ENCODE measurements around the gene MID1.

The MID1 gene

DNA sequence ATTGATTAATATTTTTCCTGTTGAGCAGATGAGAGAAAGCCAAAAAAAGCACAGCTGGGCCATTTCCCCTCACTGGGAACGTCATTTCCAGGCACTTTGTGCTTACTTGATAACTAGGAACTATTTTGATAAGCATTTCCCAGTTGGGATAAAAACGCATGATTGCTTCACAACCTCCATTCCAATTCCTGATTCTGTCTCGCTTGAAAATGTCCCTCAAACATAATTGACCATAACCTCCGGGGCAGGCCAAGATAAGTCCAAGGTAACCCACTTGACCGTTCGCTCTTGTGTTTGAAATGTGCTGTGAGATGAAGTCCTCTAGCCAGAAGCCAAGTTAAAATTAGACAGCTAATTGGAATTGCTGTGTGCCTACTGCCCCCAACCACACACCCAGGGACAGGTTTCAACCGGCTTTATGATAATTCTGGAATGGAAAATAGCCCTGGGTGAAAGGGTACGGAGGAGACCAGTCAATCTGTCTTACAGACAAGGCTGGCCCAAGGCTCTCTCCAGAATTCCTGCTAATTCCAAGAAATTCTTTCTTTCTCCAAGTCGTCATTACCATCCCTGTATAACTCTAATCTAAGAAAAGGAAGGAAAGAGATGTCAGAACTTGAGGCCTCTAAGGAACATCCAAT lies 137.1 kb downstream of the MID1 start:
- DNase-seq, result no peak

DNA sequence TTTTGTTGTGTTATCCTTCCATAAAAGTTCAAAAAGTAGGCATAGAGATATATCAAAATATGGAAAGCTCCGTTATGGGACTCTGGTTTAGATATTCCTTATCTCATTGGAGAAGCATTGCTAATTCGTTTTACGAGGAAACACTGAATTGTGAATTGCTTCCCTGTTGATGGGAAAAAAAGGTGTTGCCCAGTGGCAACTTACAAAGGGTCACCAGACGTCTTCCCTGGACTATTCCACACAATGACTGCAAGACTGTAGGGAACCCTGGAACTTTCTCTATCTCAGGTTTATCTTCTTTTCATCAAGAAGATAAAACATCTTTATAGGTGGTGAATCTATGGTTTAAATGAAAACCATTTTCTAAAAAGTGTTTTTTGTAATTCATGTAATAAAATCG lies 137.7 kb downstream of the MID1 start:
- no peak for DNase-seq

DNA sequence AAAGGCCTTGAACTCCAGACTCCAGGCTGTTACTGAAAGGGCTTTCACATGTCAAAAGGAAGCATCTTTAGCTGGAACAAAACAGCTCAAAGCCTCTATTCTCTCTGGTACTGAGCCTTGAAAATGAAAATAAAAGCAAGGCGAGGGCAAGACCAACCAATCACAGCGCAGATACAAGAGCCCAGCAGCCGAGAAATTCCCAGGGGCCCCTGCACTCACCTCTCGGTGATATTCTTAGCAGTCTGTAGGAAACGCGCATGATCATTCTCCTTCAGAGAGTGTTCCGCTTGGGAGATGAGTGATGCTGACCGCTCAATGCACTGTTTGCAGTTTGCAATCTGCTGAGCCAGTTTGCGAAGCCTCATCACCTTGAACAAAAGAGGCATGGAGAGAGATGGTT lies 138.1 kb downstream of the MID1 start:
- DNase-seq, result no peak

DNA sequence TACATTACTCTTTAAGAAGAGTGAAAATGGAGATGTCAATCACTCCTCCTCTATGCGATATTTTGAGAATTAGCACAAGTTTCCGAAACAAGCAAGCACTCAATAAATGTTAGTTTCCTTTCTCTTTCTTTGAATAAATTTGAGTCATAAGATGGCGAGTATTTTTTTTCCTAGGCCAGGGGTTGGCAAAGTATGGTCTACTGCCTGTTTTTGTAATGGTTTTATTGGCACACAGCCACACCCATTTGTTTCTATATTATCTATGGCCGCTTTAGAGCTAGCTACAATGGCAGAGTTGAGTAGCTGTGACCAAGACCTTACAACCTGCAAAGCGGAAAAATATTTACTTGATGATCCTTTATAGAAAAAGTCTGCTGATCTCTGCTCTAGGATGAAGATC lies 139.5 kb downstream of the MID1 start:
- DNase-seq, result no peak

DNA sequence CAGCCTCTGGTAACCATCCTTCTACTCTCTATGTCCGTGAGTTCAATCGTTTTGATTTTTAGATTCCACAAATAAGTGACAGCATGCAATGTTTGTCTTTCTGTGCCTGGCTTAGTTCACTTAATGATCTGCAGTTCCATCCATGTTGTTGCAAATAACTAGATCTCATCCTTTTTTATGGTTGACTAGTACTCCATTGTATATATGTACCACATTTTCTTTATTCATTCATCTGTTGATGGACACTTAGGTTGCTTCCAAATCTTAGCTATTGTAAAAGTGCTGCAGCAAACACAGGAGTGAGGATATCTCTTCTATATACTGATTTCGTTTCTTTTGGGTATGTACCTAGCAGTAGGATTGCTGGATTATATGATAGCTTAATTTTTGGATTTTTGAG lies 140.9 kb downstream of the MID1 start:
- DNase-seq, result no peak

DNA sequence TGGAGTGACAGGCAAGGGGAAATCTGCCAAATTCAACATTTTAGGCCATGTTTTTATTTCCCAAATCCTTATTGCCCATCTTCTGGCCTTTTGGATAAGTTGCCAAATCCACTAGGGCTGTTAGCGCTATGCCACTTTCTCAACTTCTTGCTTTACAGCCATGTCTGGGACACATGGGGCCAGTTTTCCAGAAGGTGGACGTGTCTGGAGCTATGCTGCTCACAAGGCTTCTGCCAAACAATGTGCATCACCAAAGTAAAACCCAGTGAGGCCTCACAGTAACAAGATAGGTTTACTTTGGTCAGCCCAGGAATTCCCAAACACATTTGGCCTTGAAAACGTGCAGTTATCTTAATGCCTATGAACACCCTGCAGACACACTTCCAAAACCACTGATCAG lies 142.9 kb downstream of the MID1 start:
- no peak for DNase-seq

DNA sequence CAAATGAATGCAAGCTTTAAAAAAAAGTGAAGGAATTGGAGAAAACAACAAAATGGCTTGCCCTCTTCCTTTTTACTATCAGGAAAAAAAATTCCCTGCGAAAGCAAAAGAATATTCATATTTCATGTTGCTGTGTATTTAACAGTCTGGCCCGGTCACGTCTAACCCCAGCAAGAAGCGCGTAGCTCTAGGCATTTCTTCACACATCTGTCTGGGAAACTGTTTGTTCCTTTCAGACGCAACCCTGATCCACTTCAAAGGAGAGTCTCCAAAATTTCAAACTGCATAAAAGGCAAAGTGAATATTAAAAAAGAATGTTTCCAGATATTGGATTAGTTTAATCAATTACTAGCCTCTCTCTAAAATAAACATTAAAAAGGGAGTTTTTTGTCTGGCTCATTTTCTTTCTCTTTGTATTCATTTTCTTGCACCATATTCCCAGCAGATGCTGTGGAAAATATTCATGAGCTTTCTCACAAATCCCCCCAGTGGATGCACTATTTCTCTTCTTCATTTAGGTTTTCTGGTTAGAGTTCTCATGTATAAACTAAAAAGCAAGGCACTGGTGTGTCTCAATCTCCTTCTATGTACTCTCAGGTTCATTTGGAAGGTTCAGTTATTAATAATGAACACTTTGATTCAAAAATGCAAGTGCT lies 145.3 kb downstream of the MID1 start:
- DNase-seq, result no peak

DNA sequence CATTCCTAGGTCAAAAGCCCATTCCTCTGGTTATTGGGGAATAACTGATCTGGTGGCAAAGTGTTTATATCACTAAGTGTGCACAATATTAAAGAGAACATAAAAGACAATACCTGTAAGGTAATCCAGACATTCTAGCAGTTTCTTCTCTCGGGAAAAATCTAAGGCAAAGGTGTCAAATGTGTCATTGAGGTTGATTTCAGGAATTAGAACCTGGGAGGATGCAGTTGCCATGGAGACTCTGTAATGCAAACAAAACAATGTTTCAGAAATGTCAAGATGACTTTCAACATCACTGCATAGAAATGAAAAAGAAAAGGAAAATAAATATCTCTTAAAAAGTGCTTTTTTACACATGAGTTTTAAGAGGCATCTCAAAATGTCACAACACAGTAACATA lies 145.9 kb downstream of the MID1 start:
- DNase-seq, result no peak

DNA sequence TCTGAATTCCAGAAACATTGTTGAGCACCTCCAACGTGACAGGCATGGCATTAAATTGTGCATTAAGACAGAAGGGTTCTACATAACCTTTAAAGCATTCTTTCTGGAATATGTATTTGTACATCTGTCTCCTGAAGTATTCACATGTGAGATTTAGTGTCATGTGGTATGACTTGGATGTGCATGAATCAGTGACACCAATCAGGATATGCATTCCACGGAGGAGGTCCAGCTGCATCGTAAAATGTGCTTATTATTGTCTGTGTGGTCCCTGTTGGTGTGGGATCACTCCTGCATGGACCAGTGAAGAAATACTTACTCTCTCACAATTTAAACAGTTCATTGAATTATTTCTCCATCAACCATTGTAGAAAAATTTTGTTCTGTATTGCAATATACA lies 149.0 kb downstream of the MID1 start:
- DNase-seq, result no peak

DNA sequence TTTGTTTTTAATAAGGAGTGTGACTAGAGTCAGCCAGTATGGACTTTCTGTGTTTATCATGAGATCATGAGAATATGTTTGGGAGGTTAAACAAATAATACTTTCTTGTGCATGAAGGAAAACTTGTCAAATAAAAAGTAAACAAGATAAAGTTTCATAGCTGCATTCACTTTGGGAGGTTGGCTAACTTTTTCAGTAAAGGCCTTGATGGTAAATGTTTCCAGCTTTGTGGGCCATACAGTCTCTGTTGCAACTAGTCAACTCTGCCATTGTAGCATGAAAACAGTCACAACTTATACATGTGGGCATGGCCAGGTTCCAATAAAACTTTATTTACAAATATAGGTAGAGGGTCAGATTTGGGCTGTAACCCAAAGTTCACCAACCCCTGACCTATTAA lies 150.4 kb downstream of the MID1 start:
- DNase-seq, result no peak

DNA sequence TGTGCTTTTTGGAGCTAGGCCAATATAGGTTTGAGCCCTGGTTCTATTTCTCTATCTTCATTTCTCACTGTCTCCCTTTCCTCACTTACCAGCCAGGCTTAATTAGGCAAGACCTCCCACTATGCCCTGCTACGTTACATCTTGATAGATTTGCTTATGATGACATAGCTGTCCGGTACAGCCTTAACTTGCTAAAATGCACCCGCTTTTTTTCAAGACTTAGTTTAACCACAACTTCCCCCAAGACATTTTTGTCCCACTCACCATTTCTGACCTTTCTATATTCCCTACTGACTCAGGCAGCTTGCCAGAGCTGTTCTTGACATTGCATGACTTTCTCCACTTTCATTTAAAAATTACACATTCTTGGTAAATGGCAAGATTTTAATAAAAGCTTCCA lies 152.6 kb downstream of the MID1 start:
- DNase-seq, result no peak

DNA sequence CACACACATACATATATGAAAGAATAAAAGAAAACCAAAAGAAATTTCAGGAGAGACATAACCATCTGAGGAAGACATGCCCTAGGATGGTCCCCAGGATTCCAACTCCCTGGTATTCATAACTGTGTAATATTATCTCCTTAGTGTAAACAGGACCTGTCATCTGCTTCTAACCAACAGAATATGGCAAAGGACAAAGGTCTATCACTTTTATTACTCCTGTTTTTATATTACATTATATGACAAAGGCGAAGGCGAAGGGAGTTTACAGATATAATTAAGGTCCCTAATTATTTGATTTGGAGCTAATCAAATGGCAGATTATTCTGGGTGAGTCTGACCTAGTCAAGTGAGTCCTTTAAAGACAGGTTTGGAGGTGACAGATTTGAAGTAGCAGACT lies 155.1 kb downstream of the MID1 start:
- no peak for DNase-seq

DNA sequence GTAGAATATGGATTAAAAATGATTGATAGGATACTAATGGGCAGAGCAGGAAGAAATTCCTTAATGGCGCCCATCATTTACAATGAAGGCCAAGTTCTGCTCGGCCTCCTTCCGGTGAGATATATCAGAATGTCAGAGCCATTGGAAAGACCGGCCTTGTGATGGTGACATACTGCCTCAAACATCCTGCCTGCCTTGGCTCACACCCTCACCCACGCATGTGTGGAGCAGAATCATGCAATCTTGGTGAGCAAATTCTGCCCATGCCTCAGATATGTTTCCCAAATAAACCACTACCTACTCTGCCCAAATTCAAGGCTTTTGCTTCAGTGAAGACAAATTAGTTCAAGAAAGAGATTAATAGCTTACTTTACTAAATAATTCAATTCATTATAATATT lies 163.3 kb downstream of the MID1 start:
- DNase-seq, result no peak

DNA sequence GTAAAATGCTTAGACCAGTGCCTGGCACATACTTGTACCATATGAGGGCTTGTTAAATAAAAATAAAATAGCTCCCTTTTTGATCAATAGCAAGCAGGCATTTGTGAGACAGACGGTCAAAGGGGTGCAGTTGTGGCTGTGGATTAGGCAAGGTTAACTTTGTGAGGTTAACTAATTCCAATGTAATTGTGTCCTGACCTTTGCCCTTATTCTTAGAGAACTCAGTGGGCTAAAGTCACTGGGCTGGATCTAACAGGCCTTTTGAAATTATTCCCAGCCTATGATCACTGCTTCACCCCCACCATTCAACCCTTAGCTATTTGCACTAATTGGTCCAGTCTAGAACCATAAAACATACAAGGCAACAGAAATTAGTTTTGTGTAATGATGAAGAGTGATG lies 166.4 kb downstream of the MID1 start:
- no peak for DNase-seq

DNA sequence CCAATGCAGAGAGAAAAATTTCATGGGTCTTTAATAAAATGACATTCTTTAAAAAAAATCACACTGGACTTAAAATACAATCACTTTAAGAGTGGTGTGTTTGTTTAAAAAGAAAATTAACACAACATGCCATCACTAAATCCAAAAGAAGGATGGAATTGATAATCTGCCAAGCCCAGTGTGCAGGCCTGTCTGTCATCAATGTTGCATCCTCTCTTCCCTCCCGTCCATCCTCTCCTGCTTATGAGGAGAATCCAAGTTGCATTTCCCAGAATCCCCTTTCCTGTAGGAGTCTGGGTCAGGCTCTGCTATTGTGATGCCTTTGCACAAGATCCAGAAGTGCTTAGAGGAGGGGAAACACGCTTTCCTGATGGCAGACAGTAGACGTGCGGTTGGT lies 169.4 kb downstream of the MID1 start:
- no peak for DNase-seq

DNA sequence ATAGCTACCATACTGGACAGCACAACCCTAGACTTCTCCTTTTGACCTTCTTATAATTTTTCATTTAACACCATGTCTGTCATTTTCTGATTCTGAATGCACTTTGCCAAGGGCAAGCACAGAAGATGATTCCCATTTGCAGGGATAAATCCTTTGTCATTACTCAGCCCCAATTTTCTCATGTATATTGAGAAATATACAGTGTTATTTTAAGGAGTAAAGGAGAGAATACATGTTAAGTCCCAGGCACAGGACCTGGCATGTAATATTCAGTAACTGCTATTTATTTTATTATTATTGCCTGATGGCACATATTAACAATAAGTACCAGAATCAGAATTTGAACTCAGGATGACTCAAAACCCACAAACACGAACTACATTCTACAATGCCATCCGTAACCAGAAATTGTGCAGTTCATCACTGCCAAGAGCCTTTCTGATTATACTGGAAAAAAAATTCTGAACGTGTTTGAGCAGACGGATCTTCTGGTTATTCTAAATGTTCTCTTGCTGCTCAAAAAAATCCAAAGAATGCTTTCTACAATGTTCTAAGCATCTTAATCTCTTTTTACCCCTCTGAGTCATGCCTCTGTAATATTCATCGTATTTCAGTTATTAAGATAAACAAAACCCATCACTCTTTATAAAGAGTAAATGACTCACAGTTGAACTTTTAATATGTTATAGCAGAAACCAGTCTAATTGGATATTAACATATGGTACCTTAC lies 170.0 kb downstream of the MID1 start:
- DNase-seq, result no peak

DNA sequence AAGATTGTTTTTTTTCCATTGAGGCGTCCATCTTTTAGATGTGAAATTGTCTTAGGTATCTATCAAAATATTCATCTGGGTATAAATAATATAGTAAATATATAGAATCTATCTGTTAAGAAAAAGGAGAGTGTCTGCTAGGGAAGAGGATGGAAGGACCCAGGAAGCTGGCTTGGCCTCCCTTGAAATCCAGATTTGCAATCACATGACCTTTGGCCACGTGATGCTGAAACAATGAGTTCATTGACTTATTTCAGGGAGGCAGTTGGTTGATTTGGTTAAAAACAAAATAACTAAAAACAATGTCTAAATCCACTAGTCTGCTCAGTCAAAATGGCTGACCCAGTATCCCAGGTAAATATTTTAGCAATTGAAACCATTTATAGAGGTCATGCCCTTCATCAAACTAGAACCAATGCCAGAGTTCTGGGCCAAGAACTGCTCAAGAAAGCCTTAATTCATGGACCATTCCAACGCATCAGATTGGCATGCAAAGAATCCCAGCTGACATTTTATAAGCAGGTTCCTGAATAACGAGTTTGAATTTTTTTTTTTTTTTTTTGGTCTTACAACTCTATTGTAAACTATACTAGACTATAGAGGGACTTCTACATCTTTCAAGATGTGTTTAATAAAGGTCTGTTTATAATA lies 172.7 kb downstream of the MID1 start:
- DNase-seq, result no peak

DNA sequence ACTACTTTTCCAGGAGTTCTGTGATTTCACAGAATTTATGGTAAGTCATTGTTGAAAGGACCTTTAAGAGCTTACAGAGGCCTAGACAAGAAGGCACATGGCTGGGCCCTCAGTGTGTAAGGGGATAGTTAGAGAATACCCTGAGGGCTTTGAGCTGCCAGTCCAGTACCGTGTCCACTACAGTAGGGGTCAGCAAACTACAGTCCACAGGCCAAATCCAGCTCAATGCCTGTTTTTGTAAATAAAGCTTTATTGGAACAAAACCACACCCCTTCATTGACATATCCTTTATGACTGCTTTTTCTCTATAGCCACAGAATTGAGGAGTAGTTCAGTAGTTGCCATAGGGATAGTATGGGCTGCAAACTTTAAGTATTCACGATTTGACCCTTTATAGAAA lies 176.2 kb downstream of the MID1 start:
- DNase-seq, result no peak

DNA sequence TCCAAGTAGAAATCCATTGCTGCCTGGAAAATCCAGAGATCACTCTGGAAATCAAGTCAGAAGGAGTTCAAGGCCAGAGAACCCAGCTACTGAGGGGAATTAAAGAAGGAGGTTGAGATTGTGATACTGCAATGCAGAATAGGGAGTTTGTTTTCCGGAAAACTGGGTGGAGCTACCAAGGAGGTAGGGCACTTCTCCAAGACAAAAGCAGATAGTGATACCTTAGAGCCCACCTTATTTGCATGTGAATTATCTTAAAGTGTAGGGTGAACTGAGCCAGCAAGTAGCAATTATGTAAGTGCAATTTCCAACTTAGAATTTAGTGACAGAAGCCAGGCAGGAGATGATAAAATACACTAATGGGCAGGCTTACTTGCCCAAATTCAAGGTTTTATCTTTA lies 178.9 kb downstream of the MID1 start:
- DNase-seq, result no peak

DNA sequence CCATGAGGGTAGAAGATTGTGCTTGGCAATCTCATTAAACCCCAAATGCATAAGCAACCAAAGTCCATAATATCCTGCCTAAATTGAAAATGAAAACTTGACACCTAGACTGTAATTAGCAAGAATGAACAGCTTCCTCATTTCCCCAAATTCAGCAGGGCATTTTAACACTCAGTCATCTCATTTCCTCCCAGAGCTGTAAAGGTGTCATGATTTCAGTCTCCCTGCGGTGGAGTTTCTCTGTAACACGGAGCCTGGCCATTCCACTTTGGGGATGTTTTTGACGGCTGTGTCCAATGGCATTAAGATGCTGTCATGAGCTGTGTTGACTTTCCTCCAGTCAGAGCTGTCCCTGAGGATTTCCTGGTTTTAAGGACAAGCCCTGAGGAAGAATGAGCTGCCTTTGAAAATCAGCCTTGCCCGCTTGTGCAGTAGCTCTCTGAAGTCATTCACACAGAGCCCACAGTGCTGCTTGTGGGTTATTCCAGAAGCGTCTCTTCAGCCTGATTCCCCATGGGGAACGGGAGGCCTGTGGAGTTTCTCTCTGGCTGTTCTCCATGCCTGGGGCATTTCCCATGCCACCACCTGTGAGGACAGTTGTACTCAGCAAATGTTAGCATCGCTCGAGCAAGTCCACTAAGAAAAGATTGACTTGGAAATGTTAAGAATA lies 187.0 kb downstream of the MID1 start:
- DNase-seq, result no peak

DNA sequence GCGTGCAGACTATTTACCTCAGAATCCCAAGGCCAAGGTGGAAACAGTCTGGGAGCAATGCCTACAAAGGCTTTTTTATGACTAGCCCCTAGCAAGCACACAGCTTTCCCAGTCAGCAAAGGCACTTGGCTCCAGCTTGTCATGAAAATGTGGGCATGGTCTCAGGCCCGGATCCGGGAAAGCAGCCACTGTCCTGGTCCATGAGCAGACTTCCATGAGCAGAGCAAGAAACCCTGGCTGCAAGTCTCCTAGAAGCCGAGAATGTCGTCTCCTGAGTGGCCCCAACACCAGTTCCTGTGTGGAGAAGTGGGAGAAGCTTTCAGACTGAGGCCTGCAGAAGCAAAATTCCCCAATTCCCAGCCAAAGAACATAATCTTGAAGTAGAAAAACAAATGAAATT lies 190.5 kb downstream of the MID1 start:
- no peak for DNase-seq

DNA sequence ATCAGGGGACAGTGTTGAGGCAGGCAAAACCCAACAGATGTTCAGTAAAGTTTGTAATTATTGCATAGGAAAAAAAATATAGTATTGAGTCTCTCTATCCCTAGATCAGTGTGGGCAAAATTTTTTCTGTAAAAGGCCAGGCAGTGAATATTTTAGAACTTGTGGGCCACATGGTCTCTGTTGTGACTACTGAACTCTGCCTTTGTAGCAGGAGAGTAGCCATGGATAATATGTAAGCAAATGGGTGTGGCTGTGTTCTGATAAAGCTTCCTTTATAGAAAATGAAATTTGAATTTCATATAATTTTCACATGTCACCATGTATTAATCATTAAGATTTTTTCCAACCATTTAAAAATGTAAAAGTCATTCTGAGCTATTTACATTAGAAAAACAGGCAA lies 193.1 kb downstream of the MID1 start:
- DNase-seq, result no peak

DNA sequence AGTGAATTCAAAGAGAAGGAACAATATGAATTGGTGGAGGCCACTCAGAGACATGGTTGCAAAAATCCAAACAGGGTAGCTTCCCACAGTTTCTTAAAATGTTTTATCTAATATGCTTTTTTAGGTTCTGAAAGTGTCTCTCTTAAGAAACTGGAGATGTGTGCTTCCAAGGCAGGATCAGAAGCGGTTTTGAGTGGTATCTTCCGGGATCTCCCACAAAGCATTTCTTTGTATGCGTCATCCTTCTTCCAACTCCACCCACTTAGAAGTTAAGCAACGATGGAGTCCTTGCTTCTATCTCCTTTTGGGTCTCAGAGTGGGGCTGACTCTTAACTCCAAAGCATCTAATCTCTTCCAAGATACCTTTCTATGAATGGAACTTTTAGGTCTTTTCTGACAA lies 196.7 kb downstream of the MID1 start:
- DNase-seq, result no peak

DNA sequence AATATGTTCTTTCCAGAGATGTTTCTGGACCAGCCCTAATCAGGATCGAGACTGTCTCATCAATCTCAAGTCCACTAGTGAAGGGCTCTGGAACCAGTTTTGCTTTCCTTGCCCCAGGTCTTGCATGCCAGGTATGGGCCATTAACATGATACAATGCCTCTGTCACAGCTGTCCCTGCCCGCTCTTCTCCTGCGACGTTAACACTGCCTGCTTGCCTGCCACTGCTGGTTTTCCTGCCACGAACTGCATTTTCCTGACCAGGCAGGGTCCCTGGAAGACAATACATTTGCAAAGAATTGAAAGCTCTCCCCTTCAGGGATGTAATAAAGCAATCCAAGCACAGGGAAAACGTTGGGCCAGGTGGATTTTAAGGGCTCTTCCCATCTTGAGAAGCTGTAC lies 200.3 kb downstream of the MID1 start:
- no peak for DNase-seq

Data from CD4-positive, alpha-beta T cell treated with Interleukin-21 for 1 hour (primary cell).